ENCODE measurements around the gene EVA1C.

The EVA1C gene

DNA sequence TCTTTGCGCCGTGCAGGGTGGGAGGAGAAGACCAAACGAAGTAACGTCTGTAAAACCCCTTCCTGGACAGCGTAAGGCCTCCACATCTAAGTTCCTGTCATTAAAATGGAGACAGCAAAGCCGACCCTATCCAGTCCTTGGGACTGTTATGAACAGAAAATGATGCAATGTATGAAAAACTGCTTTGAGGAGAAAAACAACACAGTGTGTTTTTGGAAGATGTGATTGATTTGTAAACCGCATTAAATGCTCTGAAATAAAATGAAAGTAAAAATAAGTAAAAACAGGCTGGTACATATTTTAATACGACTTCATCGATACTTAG, 18.9 kb upstream of the EVA1C start:
- Mint-ChIP-seq H3K36me3 (ENCODE audit: low read depth) (peaks cover 13% of the 10 kb centered on the region), H3K27ac (no peak overlapping the region), H3K27me3 (ENCODE audit: low read depth) (peaks cover 16% of the 10 kb centered on the region), H3K4me3 (peak overlapping the region; percentile 74 to 94 (median 86)), H3K4me1 (peaks cover 23% of the 10 kb centered on the region), H3K9me3 (peaks cover 14% of the 10 kb centered on the region)
- TF ChIP-seq, protein P1, sequence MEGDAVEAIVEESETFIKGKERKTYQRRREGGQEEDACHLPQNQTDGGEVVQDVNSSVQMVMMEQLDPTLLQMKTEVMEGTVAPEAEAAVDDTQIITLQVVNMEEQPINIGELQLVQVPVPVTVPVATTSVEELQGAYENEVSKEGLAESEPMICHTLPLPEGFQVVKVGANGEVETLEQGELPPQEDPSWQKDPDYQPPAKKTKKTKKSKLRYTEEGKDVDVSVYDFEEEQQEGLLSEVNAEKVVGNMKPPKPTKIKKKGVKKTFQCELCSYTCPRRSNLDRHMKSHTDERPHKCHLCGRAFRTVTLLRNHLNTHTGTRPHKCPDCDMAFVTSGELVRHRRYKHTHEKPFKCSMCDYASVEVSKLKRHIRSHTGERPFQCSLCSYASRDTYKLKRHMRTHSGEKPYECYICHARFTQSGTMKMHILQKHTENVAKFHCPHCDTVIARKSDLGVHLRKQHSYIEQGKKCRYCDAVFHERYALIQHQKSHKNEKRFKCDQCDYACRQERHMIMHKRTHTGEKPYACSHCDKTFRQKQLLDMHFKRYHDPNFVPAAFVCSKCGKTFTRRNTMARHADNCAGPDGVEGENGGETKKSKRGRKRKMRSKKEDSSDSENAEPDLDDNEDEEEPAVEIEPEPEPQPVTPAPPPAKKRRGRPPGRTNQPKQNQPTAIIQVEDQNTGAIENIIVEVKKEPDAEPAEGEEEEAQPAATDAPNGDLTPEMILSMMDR (IDR thresholded peaks at IDR 0.05; ENCODE audit: unreplicated experiment in 3 of 3) = no peak

DNA sequence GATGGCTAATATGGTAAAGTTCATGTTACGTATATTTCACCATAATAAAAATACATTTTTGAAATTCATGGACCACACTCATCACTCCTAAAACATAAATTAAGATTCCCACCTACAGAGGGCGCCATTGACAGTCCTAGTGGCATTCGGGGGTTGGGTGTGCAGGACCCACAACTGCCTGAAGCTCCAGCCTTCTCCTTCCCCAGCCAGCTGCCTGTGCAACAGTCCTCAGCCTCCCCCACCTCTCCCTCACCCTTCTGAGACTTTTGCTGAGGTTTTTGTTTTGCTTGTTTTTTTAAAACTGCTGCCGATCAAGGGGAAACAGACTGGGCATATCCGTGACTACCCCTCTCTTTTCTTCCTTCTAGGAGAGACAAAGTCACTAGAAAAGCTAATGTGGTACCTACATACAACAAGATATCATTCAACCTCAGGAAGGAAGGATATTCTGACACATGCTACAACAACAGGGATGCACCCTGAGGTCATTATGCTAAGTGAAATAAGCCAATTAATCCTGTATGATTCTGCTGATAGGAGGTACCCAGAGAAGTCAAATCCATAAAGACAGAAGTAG, 9.2 kb upstream of the EVA1C start:
- Mint-ChIP-seq H3K4me3 (no peak overlapping the region), H3K9me3 (no peaks in the 10 kb centered on the region), H3K36me3 (ENCODE audit: low read depth) (no peaks in the 10 kb centered on the region), H3K4me1 (no peaks in the 10 kb centered on the region), H3K27ac (no peak overlapping the region), H3K27me3 (ENCODE audit: low read depth) (peaks cover 52% of the 10 kb centered on the region)
- TF ChIP-seq, protein P1 (IDR thresholded peaks at IDR 0.05; ENCODE audit: unreplicated experiment in 3 of 3) = peak; percentile 58 to 77 (median 66)

DNA sequence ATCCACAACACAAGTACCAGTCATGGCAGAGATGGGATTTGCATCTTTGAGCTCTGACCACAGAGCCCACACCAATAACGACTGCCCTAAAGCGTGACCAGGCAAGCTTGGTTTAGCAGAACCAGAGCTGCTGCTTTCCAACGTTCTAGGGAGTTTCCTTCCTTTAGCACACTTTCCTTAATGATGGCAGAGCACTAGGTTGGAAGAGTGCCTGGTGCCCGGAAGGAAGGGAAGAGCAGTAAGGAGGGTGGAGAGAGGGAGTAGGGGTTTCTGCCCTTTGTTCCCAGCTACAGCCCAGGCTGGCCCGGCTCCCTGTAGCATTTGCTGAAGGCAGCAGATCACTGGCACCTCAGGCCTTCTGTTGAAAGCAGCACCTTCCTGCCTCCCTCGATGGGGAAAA, 6.1 kb upstream of the EVA1C start:
- H3K9me3 Mint-ChIP-seq = no peaks in the 10 kb centered on the region
- H3K27ac Mint-ChIP-seq = no peak overlapping the region

DNA sequence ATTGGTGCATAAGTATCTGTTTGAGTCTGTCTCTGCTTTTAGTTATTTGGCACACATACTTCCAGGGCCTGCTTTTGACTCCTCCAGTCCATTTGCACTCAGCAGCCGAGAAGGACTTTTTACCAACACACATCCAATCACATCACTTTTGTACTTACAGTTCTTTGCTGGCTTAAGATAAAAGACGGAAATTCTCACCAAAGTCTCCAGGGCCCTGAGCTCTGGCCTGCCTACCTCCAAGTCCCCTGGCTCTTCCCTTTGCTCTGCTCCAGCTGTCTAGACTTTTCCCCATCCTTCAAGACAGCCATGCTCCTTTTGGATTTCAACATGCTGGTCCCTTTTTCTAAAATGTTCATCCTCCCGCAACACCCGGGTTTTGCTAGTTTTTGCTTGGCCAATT, 2.2 kb upstream of the EVA1C start:
- Mint-ChIP-seq H3K27ac (no peak overlapping the region), H3K9me3 (no peaks in the 10 kb centered on the region), H3K4me1 (peaks cover 17% of the 10 kb centered on the region), H3K27me3 (ENCODE audit: low read depth) (peaks cover 72% of the 10 kb centered on the region), H3K36me3 (ENCODE audit: low read depth) (no peaks in the 10 kb centered on the region), H3K4me3 (peak overlapping the region in 2 of 3 experiments; percentile 10 to 33)
- TF ChIP-seq, protein P1 (IDR thresholded peaks at IDR 0.05; ENCODE audit: unreplicated experiment in 3 of 3) = no peak

More for the DNA sequence above, 6.1 kb upstream of the EVA1C start:
- H3K4me1 Mint-ChIP-seq = no peaks in the 10 kb centered on the region
- no peaks in the 10 kb centered on the region for H3K36me3 Mint-ChIP-seq (ENCODE audit: low read depth)
- H3K27me3 Mint-ChIP-seq (ENCODE audit: low read depth) = peaks cover 57% of the 10 kb centered on the region
- no peak overlapping the region for H3K4me3 Mint-ChIP-seq
- TF ChIP-seq, protein P1 (IDR thresholded peaks at IDR 0.05; ENCODE audit: unreplicated experiment in 3 of 3) = no peak

DNA sequence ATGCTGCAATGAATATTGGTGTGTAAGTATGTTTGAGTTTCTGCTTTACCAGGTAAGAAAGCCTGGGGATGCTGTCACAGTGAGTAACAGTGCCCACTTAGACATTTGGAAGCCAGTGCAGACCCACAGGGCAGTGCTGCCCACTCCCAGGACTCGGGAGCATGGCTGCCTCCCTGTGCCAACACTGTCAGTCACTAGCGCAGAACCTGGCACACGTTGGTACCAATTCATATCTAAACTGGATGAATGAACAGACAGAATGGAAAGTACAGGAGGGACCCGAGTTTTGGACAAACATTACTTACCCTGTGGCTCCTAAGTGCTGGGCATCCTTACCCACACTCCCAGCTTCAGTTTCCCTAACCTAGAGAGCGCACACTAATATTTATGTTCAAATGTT, 1.6 kb upstream of the EVA1C start:
- H3K27me3 Mint-ChIP-seq (ENCODE audit: low read depth) = peaks cover 78% of the 10 kb centered on the region
- no peak overlapping the region for H3K27ac Mint-ChIP-seq
- TF ChIP-seq, protein P1 (IDR thresholded peaks at IDR 0.05; ENCODE audit: unreplicated experiment in 3 of 3) = no peak
- no peaks in the 10 kb centered on the region for H3K9me3 Mint-ChIP-seq
- H3K4me3 Mint-ChIP-seq = peak overlapping the region; percentile 69 to 79 (median 70)
- H3K36me3 Mint-ChIP-seq (ENCODE audit: low read depth) = no peaks in the 10 kb centered on the region
- H3K4me1 Mint-ChIP-seq = peaks cover 17% of the 10 kb centered on the region

Data from nephron (organoid).